B cell (primary cell): Measurements from ENCODE around the gene HOMER2.
"Not testable (repeated sequence)": the region's sequence is repeated elsewhere in the genome, so short reads cannot be mapped to it uniquely, and the experiment has no call there.

Experiments
- EZH2 ChIP-seq: IDR thresholded peaks from 2 replicates; pipeline ENCODE4 v1.6.1; 2012; ENCODE audit warnings: borderline replicate concordance, low read depth, mild to moderate bottlenecking, moderate library complexity, low read length; ENCODE audit not compliant: insufficient read depth, poor library complexity, severe bottlenecking
- TF ChIP-seq, protein P1 (sequence below): fragments of 200-600 bp; IDR thresholded peaks from one replicate; pipeline ENCODE4 v1.8.0; 2022; ENCODE audit warnings: antibody characterized with exemption, mild to moderate bottlenecking

DNA sequence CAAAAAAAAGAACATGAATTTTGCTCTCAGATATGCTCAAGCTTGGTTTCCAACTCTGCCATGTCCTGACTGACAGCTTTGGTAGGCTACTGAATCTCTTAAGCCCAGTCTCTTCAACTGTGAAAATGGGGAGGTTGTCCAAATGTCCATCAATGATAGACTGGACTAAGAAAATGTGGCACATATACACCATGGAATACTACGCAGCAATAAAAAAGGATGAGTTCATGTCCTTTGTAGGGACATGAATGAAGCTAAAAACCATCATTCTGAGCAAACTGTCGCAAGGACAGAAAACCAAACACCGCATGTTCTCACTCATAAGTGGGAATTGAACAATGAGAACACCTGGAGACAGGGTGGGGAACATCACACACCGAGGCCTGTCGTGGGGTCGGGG is 12.8 kb downstream of the HOMER2 start:
- TF ChIP-seq, protein P1, sequence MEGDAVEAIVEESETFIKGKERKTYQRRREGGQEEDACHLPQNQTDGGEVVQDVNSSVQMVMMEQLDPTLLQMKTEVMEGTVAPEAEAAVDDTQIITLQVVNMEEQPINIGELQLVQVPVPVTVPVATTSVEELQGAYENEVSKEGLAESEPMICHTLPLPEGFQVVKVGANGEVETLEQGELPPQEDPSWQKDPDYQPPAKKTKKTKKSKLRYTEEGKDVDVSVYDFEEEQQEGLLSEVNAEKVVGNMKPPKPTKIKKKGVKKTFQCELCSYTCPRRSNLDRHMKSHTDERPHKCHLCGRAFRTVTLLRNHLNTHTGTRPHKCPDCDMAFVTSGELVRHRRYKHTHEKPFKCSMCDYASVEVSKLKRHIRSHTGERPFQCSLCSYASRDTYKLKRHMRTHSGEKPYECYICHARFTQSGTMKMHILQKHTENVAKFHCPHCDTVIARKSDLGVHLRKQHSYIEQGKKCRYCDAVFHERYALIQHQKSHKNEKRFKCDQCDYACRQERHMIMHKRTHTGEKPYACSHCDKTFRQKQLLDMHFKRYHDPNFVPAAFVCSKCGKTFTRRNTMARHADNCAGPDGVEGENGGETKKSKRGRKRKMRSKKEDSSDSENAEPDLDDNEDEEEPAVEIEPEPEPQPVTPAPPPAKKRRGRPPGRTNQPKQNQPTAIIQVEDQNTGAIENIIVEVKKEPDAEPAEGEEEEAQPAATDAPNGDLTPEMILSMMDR = not testable (repeated sequence)
- not testable (repeated sequence) for TF ChIP-seq EZH2
